ENCODE data around the gene PRDM16. TPM values are rescaled to one million over a fixed set of nuclear protein-coding genes. Genes with fewer than 3 reads are reported as not detected.

Gene PRDM16
- total and polyA plus RNA-seq, 7 donors: 0.04 to 1.2 (median 0.31) TPM

DNA sequence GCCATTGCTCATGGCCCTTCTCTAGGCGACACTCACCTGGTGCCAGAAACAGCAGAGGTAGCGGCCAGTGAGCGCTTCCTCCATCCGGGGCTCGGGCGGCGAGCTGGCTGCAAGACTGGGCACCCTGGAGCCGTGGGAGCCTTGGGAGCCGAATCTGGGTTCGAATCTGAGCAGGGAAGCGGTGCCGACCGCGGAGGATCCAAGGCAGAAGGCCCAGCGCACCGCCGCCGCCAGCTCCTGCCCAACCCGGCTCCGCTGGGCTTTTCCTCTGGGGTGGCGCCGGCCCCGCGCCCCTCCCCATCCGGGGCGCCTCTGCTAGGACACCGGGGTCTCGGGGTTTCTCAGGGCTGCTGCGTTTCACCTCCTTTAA is 1.7 kb upstream of the PRDM16 start:
- H3K27me3 ChIP-seq (ENCODE audit: insufficient read depth in 3 of 3, low read length in 2 of 3): peaks cover 0 to 89% (median 26%) of the 10 kb centered on the region in 3 donors
- intact Hi-C loops (cut with DNase I): loop anchor here (5.0 kb wide), 2 partner anchors 215 to 355 kb away; no protein-coding TSS in a partner anchor
- H3K27ac ChIP-seq: no peak overlapping the region
- peak overlapping the region; percentile 53 for H3K4me3 ChIP-seq
- H3K9me3 ChIP-seq: no peaks in the 10 kb centered on the region
- DNase-seq (peak in 1 of 2 donors; percentile 49), ATAC-seq (no peak)
- TF ChIP-seq, protein P1, sequence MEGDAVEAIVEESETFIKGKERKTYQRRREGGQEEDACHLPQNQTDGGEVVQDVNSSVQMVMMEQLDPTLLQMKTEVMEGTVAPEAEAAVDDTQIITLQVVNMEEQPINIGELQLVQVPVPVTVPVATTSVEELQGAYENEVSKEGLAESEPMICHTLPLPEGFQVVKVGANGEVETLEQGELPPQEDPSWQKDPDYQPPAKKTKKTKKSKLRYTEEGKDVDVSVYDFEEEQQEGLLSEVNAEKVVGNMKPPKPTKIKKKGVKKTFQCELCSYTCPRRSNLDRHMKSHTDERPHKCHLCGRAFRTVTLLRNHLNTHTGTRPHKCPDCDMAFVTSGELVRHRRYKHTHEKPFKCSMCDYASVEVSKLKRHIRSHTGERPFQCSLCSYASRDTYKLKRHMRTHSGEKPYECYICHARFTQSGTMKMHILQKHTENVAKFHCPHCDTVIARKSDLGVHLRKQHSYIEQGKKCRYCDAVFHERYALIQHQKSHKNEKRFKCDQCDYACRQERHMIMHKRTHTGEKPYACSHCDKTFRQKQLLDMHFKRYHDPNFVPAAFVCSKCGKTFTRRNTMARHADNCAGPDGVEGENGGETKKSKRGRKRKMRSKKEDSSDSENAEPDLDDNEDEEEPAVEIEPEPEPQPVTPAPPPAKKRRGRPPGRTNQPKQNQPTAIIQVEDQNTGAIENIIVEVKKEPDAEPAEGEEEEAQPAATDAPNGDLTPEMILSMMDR (IDR thresholded peaks at IDR 0.05): no peak
- no peaks in the 10 kb centered on the region for H3K36me3 ChIP-seq (ENCODE audit: insufficient read depth in 1 of 2, low read depth in 1 of 2)
- WGBS, 3 donors: 59 to 71% (median 60%) methylated on average over 24 to 29 of the region's 29 CpGs
- H3K4me1 ChIP-seq: peaks cover 2% of the 10 kb centered on the region

DNA sequence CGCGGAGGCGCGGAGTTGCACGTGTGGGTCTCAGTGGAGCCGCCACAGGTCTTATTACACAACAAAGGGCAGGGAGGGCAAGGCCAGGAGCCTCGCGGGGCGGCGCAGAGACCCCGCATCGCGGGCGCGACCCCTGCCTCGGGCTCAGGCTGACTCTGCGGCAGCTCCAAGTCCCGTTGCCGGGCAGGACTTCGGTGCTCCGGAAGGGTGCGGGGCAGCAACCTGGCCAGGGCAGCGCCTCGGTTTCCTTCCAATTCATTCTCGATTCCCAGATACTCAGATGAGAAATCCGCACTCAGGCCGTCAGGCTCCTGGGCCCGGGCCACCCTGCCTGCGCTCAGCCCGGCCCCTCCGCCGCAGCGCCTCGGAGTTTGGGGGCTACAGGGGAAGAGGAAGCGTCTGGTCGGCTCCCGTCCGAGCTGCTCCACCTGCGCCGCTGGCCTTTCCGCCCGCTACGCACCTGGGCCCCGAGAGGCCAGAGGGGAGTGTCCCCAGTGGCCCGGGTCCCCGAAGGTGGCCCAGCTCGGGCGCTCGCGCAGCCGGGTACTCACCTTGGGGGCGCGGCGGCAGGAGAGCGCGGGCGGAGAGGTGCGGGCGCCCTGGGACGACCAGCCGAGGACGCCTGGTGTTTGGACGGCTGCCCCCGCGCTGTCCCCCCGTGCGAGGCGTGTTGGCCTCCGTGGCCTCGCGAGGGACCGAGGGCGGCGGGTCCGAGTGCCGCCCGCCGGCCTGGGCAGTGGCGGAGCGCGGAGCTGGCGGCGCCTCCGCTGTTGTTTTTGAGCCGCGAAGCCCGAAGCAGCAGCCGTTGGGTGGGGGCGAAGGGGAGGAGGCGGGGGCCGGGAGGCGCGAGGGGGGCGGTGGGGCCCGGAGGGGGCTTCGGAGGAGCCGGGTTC is 1.1 kb upstream of the PRDM16 start:
- Histone ChIP-seq H3K4me3 (peak overlapping the region; percentile 53), H3K27ac (no peak overlapping the region), H3K27me3 (ENCODE audit: insufficient read depth in 3 of 3, low read length in 2 of 3) (peaks cover 0 to 89% (median 26%) of the 10 kb centered on the region in 3 donors), H3K4me1 (peaks cover 2% of the 10 kb centered on the region), H3K9me3 (no peaks in the 10 kb centered on the region), H3K36me3 (ENCODE audit: insufficient read depth in 1 of 2, low read depth in 1 of 2) (no peaks in the 10 kb centered on the region)
- intact Hi-C loops (cut with DNase I): loop anchor here (5.0 kb wide), 2 partner anchors 214 to 354 kb away; no protein-coding TSS in a partner anchor
- TF ChIP-seq, protein P1 (IDR thresholded peaks at IDR 0.05): no peak
- no peak for ATAC-seq
- DNase-seq: no peak
- 13 to 17% (median 13%) methylated on average over 59 to 97 of the region's 97 CpGs for WGBS, 3 donors

DNA sequence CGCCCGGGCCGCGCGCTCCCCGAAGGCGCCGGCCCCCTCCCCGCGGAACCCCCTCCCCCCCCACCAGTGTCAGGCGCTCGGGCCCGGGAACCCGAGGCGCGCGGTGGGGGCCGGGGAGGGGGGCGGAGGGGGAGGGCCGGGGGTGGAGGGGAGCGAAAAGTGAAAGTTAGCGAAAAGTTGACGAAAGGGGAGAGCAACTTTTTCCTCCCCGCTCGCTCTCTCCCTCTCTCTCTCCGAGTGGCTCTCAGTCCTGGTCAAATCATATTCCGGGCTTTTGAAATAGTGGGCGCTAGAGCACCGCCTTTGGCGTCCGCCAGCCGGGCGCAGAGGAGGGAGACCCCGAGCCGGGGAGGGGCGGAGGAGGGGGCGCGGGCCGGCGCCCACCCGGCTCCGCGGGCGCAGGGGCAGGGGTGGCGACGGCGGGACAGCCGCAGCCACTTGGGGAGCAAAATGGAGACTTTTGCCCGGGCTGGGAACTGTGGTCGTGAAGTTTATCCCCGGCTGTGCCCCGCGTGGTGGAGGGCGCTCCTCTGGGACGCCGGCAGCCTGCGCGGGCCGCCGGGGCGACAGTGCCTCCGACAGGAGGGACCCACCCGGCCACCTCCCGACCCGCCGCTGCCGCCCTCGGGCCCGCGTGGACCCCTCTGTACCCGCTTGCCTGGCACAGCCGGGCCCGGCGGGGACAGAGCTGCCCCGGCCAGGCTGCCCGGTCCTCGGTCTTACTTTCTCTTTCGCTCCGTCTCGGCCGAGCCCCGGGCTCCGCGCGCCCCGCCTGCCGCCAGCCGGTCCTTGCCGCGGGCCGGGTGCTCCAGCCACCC is 697 bp downstream of the PRDM16 start:
- DNase-seq (peak; percentile 17 to 52), ATAC-seq (peak in 3 of 4 donors; percentile 54 to 79 (median 67))
- 0 to 2% (median 1%) methylated on average over 25 to 81 of the region's 91 CpGs for WGBS, 3 donors
- Histone ChIP-seq H3K4me1 (peaks cover 2% of the 10 kb centered on the region), H3K36me3 (ENCODE audit: insufficient read depth in 1 of 2, low read depth in 1 of 2) (no peaks in the 10 kb centered on the region), H3K4me3 (peak overlapping the region; percentile 78), H3K27ac (no peak overlapping the region), H3K9me3 (no peaks in the 10 kb centered on the region), H3K27me3 (ENCODE audit: insufficient read depth in 3 of 3, low read length in 2 of 3) (peaks cover 0 to 87% (median 20%) of the 10 kb centered on the region in 3 donors)
- TF ChIP-seq, protein P1 (IDR thresholded peaks at IDR 0.05): peak; percentile 27
- intact Hi-C loops (cut with DNase I): loop anchor here (5.0 kb wide), 2 partner anchors 213 to 353 kb away; no protein-coding TSS in a partner anchor

DNA sequence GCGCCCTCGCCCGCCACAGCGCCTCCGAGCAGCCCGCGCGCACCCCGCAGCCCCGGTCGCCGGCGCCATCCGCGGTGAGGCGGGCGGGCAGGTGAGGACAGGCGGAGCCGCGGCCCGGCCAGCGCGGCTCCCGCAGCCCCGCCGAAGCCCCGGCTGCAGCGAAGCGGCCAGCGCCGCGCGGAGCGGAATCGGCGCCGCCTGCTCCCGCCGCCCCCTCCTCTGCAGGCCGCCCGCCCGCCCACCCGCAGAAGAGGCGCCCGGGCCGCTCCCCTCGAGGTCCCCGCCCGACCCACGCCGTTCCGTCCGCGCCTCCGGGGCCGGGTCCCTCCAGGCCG is 1.3 kb downstream of the PRDM16 start:
- Histone ChIP-seq H3K4me1 (peaks cover 2% of the 10 kb centered on the region), H3K36me3 (ENCODE audit: insufficient read depth in 1 of 2, low read depth in 1 of 2) (no peaks in the 10 kb centered on the region), H3K9me3 (no peaks in the 10 kb centered on the region), H3K27me3 (ENCODE audit: insufficient read depth in 3 of 3, low read length in 2 of 3) (peaks cover 0 to 87% (median 17%) of the 10 kb centered on the region in 3 donors), H3K27ac (no peak overlapping the region), H3K4me3 (peak overlapping the region; percentile 78)
- intact Hi-C loops (cut with DNase I): no loop called here
- no peak for ATAC-seq
- TF ChIP-seq, protein P1 (IDR thresholded peaks at IDR 0.05): no peak
- WGBS, 3 donors: 0 to 1% (median 0%) methylated on average over 13 to 56 of the region's 57 CpGs
- DNase-seq: peak in 1 of 2 donors; percentile 10
